ENCODE measurements around the gene ZNF436. TPM values are rescaled to one million over a fixed set of nuclear protein-coding genes. Genes with fewer than 3 reads are reported as not detected.

Gene ZNF436
- total and polyA plus RNA-seq, 2 of the 8 experiments (the other 6 are each of a cell fraction or from before 2014, with no cell fraction given): 0.65 to 1.8 TPM

DNA sequence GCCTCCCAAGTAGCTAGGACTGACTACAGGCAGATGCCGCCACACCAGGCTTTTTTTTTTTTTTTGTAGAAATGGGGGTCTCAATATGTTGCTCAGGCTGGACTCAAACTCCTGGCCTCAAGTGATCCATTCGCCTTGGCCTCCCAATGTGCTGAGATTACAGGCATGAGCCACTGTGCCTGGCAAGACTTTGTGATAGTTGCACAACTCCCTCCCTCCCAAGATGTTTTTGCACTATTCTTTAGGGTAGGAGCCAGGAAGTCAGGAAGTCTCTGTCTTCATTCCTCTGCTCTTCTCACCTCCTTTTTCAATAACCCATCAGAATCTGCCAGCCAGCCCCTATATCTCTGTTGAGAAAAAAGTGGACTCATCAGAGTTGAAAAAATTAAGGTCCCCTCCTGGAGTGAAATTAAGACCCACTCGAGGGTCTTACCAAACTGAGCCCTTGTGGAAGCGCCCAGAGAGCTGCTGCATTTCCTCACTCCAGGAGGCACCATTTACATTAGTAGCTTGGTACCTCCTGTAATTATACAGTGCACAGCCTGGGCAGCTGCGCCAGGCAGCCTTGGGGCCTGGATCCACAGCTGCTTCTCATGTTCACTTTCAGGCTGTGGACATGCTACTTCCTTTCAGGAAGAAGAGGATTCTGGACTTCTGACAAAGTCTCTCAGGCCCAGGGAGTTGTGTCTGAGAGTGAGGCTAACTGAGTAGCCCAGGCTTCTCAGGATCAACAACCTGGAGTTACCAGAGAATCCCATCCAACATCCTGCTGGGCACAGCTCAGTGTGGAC, 30.9 kb upstream of the ZNF436 start:
- H3K4me1 ChIP-seq (replicated peaks in 1 of 4; ENCODE audit: control insufficient read depth in 3 of 4, insufficient read depth in 4 of 4, low read length in 3 of 4): peaks cover 0 to 6% (median 2%) of the 10 kb centered on the region in 4 experiments; a peak in 2 of 7 replicates
- 71% methylated on average over 5 of the region's 5 CpGs; no CpG with 5 or more reads in 1 of the 2 experiments for WGBS, 2 experiments (ENCODE audit: extremely low coverage in 1 of 2, insufficient coverage in 1 of 2, insufficient read length in 1 of 2, insufficient replicate concordance in 2 of 2, low coverage in 1 of 2, low lambda C conversion rate in 2 of 2, missing lambda C conversion rate in 1 of 2)
- H2BK5ac ChIP-seq (ENCODE audit: low read depth, low read length): no peak overlapping the region
- no peaks in the 10 kb centered on the region for H3K79me2 ChIP-seq (ENCODE audit: control insufficient read depth in 1 of 2, insufficient read depth in 2 of 2, low read length in 2 of 2)
- no peak overlapping the region for H2AK5ac ChIP-seq (ENCODE audit: low read depth, low read length)
- H3K4me3 ChIP-seq (ENCODE audit: extremely low read depth in 1 of 4, insufficient read depth in 2 of 4, low read depth in 3 of 4, low read length in 4 of 4): no peak overlapping the region
- no peaks in the 10 kb centered on the region for H3K36me3 ChIP-seq (ENCODE audit: control insufficient read depth in 2 of 4, insufficient read depth in 4 of 4, low read length in 3 of 4)
- H3K9ac ChIP-seq (replicated peaks in 1 of 4; ENCODE audit: extremely low read depth in 1 of 4, low read depth in 3 of 4, low read length in 3 of 4): no peak overlapping the region
- no peak overlapping the region for H3K18ac ChIP-seq (ENCODE audit: extremely low read depth, low read length)
- no peak overlapping the region for H2BK20ac ChIP-seq (ENCODE audit: low read length)
- no peak overlapping the region for H3K56ac ChIP-seq (replicated peaks; ENCODE audit: insufficient read length, low read depth, low read length)
- H3K23me2 ChIP-seq (ENCODE audit: low read depth, low read length): no peaks in the 10 kb centered on the region
- H3K4ac ChIP-seq (replicated peaks; ENCODE audit: insufficient read length, low read depth, low read length): no peak overlapping the region
- no peaks in the 10 kb centered on the region for H3K79me1 ChIP-seq (ENCODE audit: low read depth, low read length)
- H2BK120ac ChIP-seq (replicated peaks; ENCODE audit: low read depth, low read length): no peak overlapping the region
- ChIA-PET CTCF (ENCODE audit: partially characterized antibody) (interaction anchor here (2.4 kb wide), 1 partner anchor 21 kb away, joined by 7 read pairs; no protein-coding TSS in a partner anchor), POLR2A (ENCODE audit: partially characterized antibody) (interaction anchor here (1.2 to 1.3 kb wide), 2 partner anchors 56 kb away, joined by 4 to 5 read pairs; partner anchors contain the start of gene HNRNPR)
- H4K5ac ChIP-seq (ENCODE audit: insufficient read length, low read depth, low read length): no peak overlapping the region
- no peak overlapping the region for H3K14ac ChIP-seq (ENCODE audit: insufficient read length)
- H3K23ac ChIP-seq (ENCODE audit: insufficient read length): no peak overlapping the region
- DNase-seq (ENCODE audit: low read depth in 1 of 2, low spot score in 2 of 2) (no peak), FAIRE-seq (no peak)
- no peak overlapping the region for H2BK15ac ChIP-seq (ENCODE audit: low read length)
- H2BK12ac ChIP-seq (ENCODE audit: low read depth, low read length): no peak overlapping the region
- no peak overlapping the region for H4K91ac ChIP-seq (replicated peaks; ENCODE audit: insufficient read length, low read length)
- peaks cover 2 to 3% of the 10 kb centered on the region in 2 experiments for H4K20me1 ChIP-seq (replicated peaks in 1 of 2; ENCODE audit: control insufficient read depth in 1 of 2, insufficient read depth in 2 of 2, low read length in 2 of 2)
- no peak overlapping the region for H3K27ac ChIP-seq (ENCODE audit: low read depth, low read length)
- H2AFZ ChIP-seq (ENCODE audit: low read length): no peak overlapping the region
- H4K8ac ChIP-seq (ENCODE audit: extremely low read depth, insufficient read depth, low read length): no peak overlapping the region
- peaks cover 37 to 96% (median 68%) of the 10 kb centered on the region in 4 experiments for H3K27me3 ChIP-seq (replicated peaks in 1 of 4; ENCODE audit: control insufficient read depth in 3 of 4, extremely low read depth in 1 of 4, insufficient read depth in 3 of 4, low read length in 3 of 4)
- H3K4me2 ChIP-seq (ENCODE audit: insufficient read depth in 1 of 2, low read depth in 2 of 2, low read length in 2 of 2): no peak overlapping the region
- H3K9me3 ChIP-seq (ENCODE audit: insufficient read depth in 2 of 2, low read depth in 1 of 2, low read length in 1 of 2): no peaks in the 10 kb centered on the region
- TF ChIP-seq MAX (IDR thresholded peaks at IDR 0.05) (no peak), KDM4A (IDR thresholded peaks at IDR 0.05; ENCODE audit: low read depth, low read length, severe bottlenecking) (no peak), EGR1 (IDR thresholded peaks at IDR 0.05; ENCODE audit: borderline replicate concordance, low read depth, low read length) (no peak), HDAC2 (IDR thresholded peaks at IDR 0.05; ENCODE audit: borderline replicate concordance in 1 of 2, low read depth in 2 of 2, low read length in 2 of 2) (no peak), JUN (IDR thresholded peaks at IDR 0.05; ENCODE audit: low read depth, low read length) (no peak), TBP (IDR thresholded peaks at IDR 0.05; ENCODE audit: low read depth, low read length) (no peak), NRF1 (IDR thresholded peaks at IDR 0.05; ENCODE audit: low read depth, low read length) (no peak), SIX5 (IDR thresholded peaks at IDR 0.05; ENCODE audit: low read depth, low read length) (no peak), USF2 (IDR thresholded peaks at IDR 0.05; ENCODE audit: low read length) (no peak), RBBP5 (IDR thresholded peaks at IDR 0.05; ENCODE audit: borderline replicate concordance, low read depth, low read length) (no peak)
